GM12864 (cell line): Measurements from ENCODE around the gene DIS3L2.

ENCODE experiments used
- DNase-seq: peaks from one replicate; pipeline ENCODE4 v3.0.0-alpha.2; 2011; ENCODE audit warnings: low read depth
- H3K4me3 ChIP-seq: 2 replicates; pipeline ENCODE4 v1.5.1; 2011; ENCODE audit warnings: mild to moderate bottlenecking, low read depth, low read length, control low read depth
- TF ChIP-seq, protein P1 (sequence below): IDR thresholded peaks from 2 replicates; pipeline ENCODE4 v1.5.1; 2011; ENCODE audit warnings: low read depth, mild to moderate bottlenecking, moderate library complexity, low read length, control low read depth, inconsistent platforms; ENCODE audit errors: missing control alignments

The DIS3L2 gene

DNA sequence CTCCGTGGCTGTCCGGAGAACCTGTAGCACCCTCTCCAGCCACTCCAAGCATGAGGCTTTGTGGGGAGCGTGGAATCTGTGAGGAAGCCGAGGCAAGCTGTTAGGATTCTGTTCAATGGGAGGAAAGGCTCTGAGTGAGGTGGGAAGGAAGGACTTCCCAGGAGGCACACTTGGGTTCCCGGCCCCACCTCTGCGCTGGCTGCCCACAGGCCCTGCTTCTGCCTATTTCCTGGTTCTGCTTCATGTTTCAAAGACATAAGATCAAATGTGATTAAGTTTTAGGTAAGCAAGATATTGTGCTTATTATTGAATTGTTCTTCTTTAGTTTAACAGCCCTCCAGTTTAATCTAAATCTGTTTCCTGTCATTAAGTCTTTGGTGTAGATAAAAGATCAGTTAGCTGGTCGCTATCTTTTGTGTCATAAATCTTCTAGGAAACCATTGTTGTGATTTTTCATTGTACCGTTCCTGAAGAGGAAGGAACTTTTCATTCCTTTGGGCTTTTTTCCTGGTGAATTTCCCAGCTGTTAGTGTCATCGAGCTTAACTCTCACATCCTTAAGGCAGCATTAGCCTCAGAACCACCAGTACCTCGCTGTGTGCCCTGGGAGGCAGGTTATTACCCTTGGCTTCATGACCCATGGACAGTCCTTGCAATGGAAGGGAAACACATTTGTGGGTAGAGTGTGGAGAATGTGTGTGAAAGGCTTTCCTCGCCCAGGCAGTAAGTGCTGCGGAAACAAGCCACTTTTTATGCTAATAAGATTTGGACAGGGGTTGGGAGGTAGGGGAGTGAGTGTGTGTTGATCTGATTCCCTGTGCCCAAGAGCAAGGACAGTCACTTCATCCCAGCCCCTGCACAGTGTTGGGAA lies 355.2 kb downstream of the DIS3L2 start:
- no peak overlapping the region for H3K4me3 ChIP-seq
- TF ChIP-seq, protein P1, sequence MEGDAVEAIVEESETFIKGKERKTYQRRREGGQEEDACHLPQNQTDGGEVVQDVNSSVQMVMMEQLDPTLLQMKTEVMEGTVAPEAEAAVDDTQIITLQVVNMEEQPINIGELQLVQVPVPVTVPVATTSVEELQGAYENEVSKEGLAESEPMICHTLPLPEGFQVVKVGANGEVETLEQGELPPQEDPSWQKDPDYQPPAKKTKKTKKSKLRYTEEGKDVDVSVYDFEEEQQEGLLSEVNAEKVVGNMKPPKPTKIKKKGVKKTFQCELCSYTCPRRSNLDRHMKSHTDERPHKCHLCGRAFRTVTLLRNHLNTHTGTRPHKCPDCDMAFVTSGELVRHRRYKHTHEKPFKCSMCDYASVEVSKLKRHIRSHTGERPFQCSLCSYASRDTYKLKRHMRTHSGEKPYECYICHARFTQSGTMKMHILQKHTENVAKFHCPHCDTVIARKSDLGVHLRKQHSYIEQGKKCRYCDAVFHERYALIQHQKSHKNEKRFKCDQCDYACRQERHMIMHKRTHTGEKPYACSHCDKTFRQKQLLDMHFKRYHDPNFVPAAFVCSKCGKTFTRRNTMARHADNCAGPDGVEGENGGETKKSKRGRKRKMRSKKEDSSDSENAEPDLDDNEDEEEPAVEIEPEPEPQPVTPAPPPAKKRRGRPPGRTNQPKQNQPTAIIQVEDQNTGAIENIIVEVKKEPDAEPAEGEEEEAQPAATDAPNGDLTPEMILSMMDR = no peak
- DNase-seq = no peak

DNA sequence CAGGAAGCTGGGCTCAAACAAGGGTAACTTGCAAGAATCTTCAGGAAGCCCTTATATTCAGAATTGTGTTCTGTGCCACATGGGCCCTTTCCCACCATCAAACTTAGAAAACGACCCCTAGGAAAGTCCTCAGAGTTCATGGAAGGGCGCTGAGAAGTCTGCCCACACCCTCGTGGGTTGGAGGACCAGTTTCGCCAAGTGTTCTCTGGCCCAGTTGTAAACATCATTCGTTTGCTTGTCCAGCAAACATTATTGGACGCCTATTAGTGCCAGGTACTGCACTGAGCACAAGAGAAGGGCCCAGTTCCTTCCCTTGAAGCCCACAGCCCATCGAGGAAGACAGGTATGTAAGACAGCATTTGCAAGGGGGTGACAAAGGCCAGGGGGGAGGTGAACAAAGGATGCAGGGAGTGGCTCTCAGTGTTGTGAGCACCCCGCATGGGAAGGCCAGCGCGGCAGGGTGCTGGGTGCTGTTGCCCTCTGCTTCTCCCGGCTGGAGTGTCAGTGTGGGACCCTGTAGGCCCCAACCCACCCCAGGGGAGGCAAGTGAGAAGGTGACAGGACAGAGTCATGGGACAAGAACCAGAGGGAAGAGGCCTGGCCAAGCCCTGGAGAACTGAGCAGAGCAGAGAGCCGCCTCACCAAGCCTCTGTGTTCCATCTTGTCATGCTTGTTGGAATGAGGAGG lies 356.8 kb downstream of the DIS3L2 start:
- no peak for DNase-seq
- H3K4me3 ChIP-seq = no peak overlapping the region
- TF ChIP-seq, protein P1 = no peak

DNA sequence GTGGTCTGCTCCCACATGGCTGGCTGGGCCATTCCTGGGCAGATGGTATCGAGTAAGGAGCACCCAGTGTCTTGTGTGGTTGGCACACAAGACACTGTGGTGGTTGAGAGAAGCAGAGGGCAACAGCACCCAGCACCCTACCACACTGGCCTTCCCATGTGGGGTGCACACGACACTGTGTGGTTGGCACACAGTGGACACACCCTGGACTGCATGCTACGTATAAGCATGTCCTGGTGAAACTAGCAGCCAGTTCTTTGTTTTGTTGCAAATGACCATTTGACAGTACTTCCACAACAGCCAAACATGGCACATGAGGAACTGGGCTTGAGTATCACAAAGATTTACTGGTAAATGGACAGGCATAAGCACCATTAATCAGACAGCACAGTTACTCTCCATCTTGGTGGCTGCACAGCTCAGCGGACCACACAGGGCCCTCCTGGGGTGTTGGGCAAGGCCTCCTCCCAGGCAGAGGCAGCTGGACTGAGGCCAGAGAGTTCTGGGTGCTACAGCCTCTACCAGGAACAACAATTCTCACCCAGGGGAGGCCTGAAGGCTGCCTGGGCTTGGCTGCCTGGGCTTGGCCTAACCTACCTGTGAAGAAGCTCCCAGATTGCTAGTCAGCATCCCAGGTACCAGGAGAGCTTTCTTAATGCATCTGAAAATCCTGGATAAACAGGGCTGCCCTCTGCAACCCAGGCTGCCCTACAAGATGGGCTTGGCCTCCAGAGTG lies 357.7 kb downstream of the DIS3L2 start:
- no peak for DNase-seq
- H3K4me3 ChIP-seq = no peak overlapping the region
- TF ChIP-seq, protein P1 = no peak

DNA sequence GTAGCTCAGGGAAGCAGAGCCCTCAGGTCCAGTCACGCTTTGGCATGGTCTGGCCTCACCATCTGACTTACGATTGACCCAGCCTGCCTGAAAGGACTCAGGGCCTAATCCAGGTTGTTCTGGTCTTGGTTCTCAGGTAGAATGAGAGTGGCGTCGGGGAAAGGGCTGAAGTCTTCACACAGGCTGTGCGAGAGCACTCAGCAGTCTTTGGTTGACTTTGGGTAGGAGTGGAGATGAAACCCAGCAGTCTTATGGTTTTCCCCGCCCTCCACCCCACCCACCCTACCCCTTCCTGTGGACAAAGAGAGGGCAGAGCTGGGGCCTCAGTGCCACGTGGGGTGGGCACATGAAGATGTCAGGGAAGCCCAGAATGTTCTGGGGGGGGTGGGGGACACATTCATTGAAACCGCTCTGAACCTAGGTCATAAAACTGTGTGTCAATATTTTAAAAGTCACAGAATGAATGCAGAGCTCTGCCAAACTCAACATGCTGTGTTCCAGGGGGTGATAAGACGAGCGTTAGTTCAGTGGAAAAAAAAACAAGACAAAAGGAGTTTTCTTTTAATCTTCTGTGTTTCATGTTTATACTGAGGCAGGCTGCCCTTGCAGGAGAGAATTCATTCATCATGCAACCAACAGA lies 358.4 kb downstream of the DIS3L2 start:
- DNase-seq = no peak
- TF ChIP-seq, protein P1 = no peak
- no peak overlapping the region for H3K4me3 ChIP-seq

DNA sequence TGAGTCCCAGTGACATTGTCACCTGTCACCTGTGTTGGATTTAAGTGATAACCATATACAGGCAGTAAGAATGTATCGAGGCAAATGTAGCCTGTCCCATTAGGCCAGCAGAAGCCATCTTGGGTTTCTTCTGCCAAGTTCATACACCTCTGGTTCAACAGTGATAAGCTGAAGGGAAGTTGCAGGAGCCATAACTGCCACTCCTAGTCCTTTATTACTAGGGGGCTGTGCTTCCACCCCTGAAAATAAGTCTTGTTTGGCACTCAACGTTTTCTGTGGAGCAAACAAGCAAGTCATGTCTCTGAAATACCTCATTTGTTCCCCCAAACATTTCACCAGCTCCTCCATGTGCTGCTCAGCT lies 358.9 kb downstream of the DIS3L2 start:
- TF ChIP-seq, protein P1 = no peak
- no peak for DNase-seq
- no peak overlapping the region for H3K4me3 ChIP-seq

DNA sequence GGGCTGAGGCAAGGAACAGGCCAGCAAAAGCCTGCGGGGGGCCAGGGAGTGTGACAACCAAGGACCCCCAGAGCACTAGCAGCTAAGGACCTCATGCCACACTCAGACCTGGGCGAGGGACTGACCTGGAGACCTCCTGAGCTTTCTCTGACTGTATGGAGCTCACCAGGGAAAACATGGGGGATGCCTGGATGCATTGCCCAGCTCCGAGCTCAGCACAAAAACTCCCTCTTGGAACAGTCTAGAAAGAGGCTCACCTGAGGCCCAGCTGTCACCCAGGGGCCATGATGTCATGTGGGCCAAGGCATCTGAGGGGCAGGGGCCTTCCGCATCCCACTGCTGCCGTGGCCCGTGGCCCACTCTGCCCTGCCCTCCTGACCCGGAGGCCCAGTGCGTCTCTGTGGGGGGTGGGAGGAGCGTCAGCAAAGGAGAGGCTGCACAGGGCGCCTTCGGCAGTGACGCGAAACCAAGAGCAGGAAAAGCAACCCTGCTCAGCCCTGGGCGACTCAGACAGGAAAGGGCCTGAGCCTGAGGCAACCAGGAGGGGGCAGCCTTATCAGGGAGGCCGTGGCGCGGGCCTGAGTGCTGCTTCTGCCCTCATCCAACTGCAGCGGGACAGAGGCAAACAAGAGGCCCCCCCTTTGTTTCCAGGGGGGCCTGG lies 359.8 kb downstream of the DIS3L2 start:
- TF ChIP-seq, protein P1 = no peak
- no peak overlapping the region for H3K4me3 ChIP-seq
- no peak for DNase-seq
